ENCODE measurements around the gene NRXN3.

Gene NRXN3

GRCh38 chr14:78576437-78577166 lies 406.4 kb downstream of the NRXN3 start:
- no peak for DNase-seq (ENCODE audit: low spot score)
- no peak overlapping the region for H3K4me3 ChIP-seq
- no peak overlapping the region for H3K27ac ChIP-seq
- no peak for TF ChIP-seq CTCF (IDR thresholded peaks at IDR 0.05)

- TF ChIP-seq CTCF (IDR thresholded peaks at IDR 0.05), result no peak
- Histone ChIP-seq H3K4me3 (no peak overlapping the region), H3K27ac (no peak overlapping the region)
- no peak for DNase-seq (ENCODE audit: low spot score)
Measured at GRCh38 chr14:78581229-78581628, 411.1 kb downstream of the NRXN3 start.

- TF ChIP-seq CTCF (IDR thresholded peaks at IDR 0.05), result no peak
- H3K4me3 ChIP-seq, result no peak overlapping the region
- H3K27ac ChIP-seq, result no peak overlapping the region
- no peak for DNase-seq (ENCODE audit: low spot score)
Measured at GRCh38 chr14:78586681-78587080, 416.5 kb downstream of the NRXN3 start.

GRCh38 chr14:78588906-78589305 lies 418.7 kb downstream of the NRXN3 start:
- TF ChIP-seq CTCF (IDR thresholded peaks at IDR 0.05), result no peak
- Histone ChIP-seq H3K27ac (no peak overlapping the region), H3K4me3 (no peak overlapping the region)
- DNase-seq (ENCODE audit: low spot score), result no peak

- H3K4me3 ChIP-seq, result no peak overlapping the region
- no peak for DNase-seq (ENCODE audit: low spot score)
- no peak overlapping the region for H3K27ac ChIP-seq
- TF ChIP-seq CTCF (IDR thresholded peaks at IDR 0.05), result no peak
Measured at GRCh38 chr14:78592616-78593219, 422.5 kb downstream of the NRXN3 start.

GRCh38 chr14:78593949-78594348 lies 423.8 kb downstream of the NRXN3 start:
- no peak for DNase-seq (ENCODE audit: low spot score)
- no peak for TF ChIP-seq CTCF (IDR thresholded peaks at IDR 0.05)
- H3K27ac ChIP-seq, result no peak overlapping the region
- no peak overlapping the region for H3K4me3 ChIP-seq

GRCh38 chr14:78595797-78596196 lies 425.6 kb downstream of the NRXN3 start:
- H3K4me3 ChIP-seq, result no peak overlapping the region
- no peak for DNase-seq (ENCODE audit: low spot score)
- no peak overlapping the region for H3K27ac ChIP-seq
- TF ChIP-seq CTCF (IDR thresholded peaks at IDR 0.05), result no peak

All from coronary artery (tissue), 2 donors.